ENCODE results near the gene SCFD2. TPM values are rescaled to one million over a fixed set of nuclear protein-coding genes. Genes with fewer than 3 reads are reported as not detected.
"Not testable (repeated sequence)": the region's sequence is repeated elsewhere in the genome, so short reads cannot be mapped to it uniquely, and the experiment has no call there.

Gene SCFD2
- total RNA-seq, 1 donor from 2014 or later: 18.6 TPM

GRCh38 chr4:53141308-53141707, 224.6 kb downstream of the SCFD2 start:
- Mint-ChIP-seq H3K4me3 (no peak overlapping the region), H3K27ac (ENCODE audit: unreplicated experiment) (no peak overlapping the region), H3K9me3 (no peaks in the 10 kb centered on the region), H3K4me1 (no peaks in the 10 kb centered on the region), H3K27me3 (ENCODE audit: low read depth) (no peaks in the 10 kb centered on the region), H3K36me3 (ENCODE audit: low read depth) (no peaks in the 10 kb centered on the region)
- no peak for DNase-seq (ENCODE audit: low read depth, low spot score)
- no peak for TF ChIP-seq CTCF (conservative IDR thresholded peaks at IDR 0.05)

GRCh38 chr4:53139256-53139655, 226.6 kb downstream of the SCFD2 start:
- DNase-seq (ENCODE audit: low read depth, low spot score); H3K9me3 Mint-ChIP-seq; H3K4me1 Mint-ChIP-seq; H3K27me3 Mint-ChIP-seq (ENCODE audit: low read depth); H3K27ac Mint-ChIP-seq (ENCODE audit: unreplicated experiment); H3K4me3 Mint-ChIP-seq; H3K36me3 Mint-ChIP-seq (ENCODE audit: low read depth): not testable (repeated sequence)

- no peaks in the 10 kb centered on the region for H3K27me3 Mint-ChIP-seq (ENCODE audit: low read depth)
- H3K27ac Mint-ChIP-seq (ENCODE audit: unreplicated experiment): no peak overlapping the region
- H3K4me3 Mint-ChIP-seq: no peak overlapping the region
- H3K36me3 Mint-ChIP-seq (ENCODE audit: low read depth): peaks cover 2% of the 10 kb centered on the region
- no peaks in the 10 kb centered on the region for H3K4me1 Mint-ChIP-seq
- TF ChIP-seq CTCF (conservative IDR thresholded peaks at IDR 0.05): no peak
- no peak for DNase-seq (ENCODE audit: low read depth, low spot score)
- H3K9me3 Mint-ChIP-seq: no peaks in the 10 kb centered on the region
These were observed 228.4 kb downstream of the SCFD2 start for GRCh38 chr4:53137468-53137867.

GRCh38 chr4:53136954-53137353, 228.9 kb downstream of the SCFD2 start:
- H3K4me1 Mint-ChIP-seq: no peaks in the 10 kb centered on the region
- no peaks in the 10 kb centered on the region for H3K9me3 Mint-ChIP-seq
- peaks cover 2% of the 10 kb centered on the region for H3K36me3 Mint-ChIP-seq (ENCODE audit: low read depth)
- no peak overlapping the region for H3K4me3 Mint-ChIP-seq
- H3K27ac Mint-ChIP-seq (ENCODE audit: unreplicated experiment): no peak overlapping the region
- no peaks in the 10 kb centered on the region for H3K27me3 Mint-ChIP-seq (ENCODE audit: low read depth)
- DNase-seq (ENCODE audit: low read depth, low spot score): no peak
- no peak for TF ChIP-seq CTCF (conservative IDR thresholded peaks at IDR 0.05)

GRCh38 chr4:53132132-53132891, 233.5 kb downstream of the SCFD2 start:
- Mint-ChIP-seq H3K36me3 (ENCODE audit: low read depth) (peaks cover 2% of the 10 kb centered on the region), H3K4me1 (peaks cover 7% of the 10 kb centered on the region), H3K27me3 (ENCODE audit: low read depth) (no peaks in the 10 kb centered on the region), H3K4me3 (no peak overlapping the region), H3K27ac (ENCODE audit: unreplicated experiment) (no peak overlapping the region), H3K9me3 (peaks cover 2% of the 10 kb centered on the region)
- no peak for DNase-seq (ENCODE audit: low read depth, low spot score)
- no peak for TF ChIP-seq CTCF (conservative IDR thresholded peaks at IDR 0.05)

GRCh38 chr4:53131562-53131925, 234.3 kb downstream of the SCFD2 start:
- Mint-ChIP-seq H3K36me3 (ENCODE audit: low read depth) (peaks cover 2% of the 10 kb centered on the region), H3K27ac (ENCODE audit: unreplicated experiment) (no peak overlapping the region), H3K4me1 (peaks cover 7% of the 10 kb centered on the region), H3K27me3 (ENCODE audit: low read depth) (no peaks in the 10 kb centered on the region), H3K9me3 (peaks cover 2% of the 10 kb centered on the region), H3K4me3 (no peak overlapping the region)
- no peak for DNase-seq (ENCODE audit: low read depth, low spot score)
- TF ChIP-seq CTCF (conservative IDR thresholded peaks at IDR 0.05): no peak
